LNCaP clone FGC (cell line): ENCODE data around the gene SLC20A1.

Experiments
- DNase-seq: peaks from one replicate; pipeline ENCODE4 v3.0.0-alpha.2; 2011; ENCODE audit warnings: low read depth
- H3K4me3 ChIP-seq: 2 replicates; pipeline ENCODE4 v1.5.1; 2011; ENCODE audit warnings: mild to moderate bottlenecking, low read depth, low read length, control low read depth
- TF ChIP-seq, protein P1 (sequence below): IDR thresholded peaks from 2 replicates; pipeline ENCODE4 v1.5.1; 2012; ENCODE audit warnings: mild to moderate bottlenecking; ENCODE audit not compliant: control insufficient read depth, insufficient read depth; ENCODE audit errors: extremely low read depth

The SLC20A1 gene

DNA sequence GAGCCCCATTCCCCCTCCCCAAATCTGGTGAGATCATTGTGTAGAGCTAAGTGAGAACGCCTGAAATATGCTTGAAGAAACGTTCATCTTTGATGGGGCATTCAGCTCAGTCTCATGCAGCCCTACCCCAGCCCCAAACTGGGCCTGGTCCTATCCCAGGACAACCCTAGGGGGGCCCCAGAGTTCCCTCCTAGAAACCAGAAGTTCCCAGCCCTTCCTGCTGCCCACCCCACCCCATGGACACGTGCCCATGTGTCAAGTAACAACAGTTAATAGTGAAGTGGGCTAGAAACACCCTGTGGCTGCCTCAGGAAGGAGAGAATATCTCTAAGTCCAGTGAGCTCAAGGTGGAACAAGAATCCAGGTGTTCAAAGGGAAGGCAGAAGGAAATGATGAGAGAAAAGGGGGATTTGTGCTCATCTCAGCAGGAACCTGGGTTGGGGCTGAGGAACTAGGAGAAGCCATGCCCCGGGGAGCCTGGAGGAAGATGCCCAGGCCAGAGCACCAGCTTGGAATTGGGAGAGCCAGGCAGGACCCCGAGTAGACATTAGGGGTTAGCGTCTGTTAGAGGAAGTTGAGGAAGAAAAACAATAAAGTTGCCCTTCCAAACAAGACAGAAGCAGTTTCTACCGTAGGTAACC, 20.1 kb upstream of the SLC20A1 start:
- TF ChIP-seq, protein P1, sequence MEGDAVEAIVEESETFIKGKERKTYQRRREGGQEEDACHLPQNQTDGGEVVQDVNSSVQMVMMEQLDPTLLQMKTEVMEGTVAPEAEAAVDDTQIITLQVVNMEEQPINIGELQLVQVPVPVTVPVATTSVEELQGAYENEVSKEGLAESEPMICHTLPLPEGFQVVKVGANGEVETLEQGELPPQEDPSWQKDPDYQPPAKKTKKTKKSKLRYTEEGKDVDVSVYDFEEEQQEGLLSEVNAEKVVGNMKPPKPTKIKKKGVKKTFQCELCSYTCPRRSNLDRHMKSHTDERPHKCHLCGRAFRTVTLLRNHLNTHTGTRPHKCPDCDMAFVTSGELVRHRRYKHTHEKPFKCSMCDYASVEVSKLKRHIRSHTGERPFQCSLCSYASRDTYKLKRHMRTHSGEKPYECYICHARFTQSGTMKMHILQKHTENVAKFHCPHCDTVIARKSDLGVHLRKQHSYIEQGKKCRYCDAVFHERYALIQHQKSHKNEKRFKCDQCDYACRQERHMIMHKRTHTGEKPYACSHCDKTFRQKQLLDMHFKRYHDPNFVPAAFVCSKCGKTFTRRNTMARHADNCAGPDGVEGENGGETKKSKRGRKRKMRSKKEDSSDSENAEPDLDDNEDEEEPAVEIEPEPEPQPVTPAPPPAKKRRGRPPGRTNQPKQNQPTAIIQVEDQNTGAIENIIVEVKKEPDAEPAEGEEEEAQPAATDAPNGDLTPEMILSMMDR: no peak
- DNase-seq: no peak
- H3K4me3 ChIP-seq: no peak overlapping the region

DNA sequence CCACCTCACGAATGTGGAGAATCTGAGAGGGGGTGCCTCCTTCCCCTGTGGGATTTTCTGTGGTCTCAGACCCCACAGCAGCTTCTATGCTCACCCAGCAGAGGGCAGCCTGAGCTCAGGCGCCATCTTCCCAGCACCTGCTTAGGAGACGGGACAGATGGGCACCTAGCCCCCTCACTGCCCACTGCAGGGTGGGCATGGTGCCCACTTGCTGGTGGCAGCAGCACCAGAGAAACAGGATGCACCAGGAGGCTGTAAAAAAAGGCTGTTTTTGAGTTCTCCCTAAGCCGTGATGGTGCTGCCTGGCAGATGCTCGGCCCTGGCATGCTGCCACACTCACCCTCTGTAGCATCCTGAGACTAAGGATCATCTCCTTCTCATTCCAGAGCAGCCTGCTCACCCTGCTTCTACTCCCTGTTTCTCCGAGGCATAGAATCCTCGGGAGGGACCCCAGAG, 19.1 kb upstream of the SLC20A1 start:
- H3K4me3 ChIP-seq: no peak overlapping the region
- no peak for DNase-seq
- TF ChIP-seq, protein P1: peak; percentile 92

DNA sequence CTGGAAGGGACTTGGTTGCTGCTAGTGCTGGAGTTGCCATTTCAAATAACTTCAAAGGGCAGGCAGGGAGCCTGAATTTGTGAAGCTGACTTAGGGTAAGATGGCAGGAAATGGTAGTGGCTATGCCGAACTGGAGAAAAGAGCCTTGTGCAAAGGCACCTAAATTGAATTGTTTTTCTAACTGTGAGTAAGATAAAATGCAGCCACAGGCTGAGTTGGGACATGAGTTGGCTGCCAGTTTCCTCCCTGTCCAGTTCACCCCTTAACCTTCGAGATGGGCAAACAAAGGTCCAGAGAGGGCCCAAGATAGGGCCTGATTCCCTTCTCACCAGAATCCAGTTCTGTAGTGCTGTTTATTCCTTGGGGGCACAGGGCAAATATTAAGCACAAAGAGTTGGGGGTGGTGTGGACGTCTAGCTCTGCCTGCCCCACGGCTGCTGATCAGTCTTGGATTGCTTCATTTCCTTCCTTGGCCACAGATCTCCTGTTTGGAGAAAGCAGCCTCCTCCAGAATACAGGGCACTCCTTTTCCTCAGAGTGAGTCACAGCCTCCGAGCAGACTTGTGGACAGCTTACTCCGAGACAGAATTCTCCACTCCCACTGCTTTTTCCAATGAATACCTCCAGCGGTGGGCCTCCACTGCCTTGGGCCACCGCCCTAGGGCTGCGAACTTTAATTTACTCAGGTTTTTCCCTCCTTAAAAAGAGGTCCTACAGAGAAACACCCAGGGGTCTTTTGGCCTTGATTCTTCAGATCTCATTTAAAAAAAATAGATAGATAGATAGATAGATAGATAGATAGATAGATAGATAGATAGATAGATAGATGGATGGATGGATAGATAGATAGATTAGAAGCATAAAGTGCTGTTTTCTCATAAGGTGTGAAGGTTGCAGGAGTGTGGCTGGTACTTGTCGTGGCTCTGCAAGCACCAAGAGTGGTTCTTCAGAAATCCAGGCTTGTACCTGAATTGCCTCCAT, 18.4 kb upstream of the SLC20A1 start:
- H3K4me3 ChIP-seq: no peak overlapping the region
- DNase-seq: no peak
- TF ChIP-seq, protein P1: no peak

GRCh38 chr2:112629224-112629623, 16.5 kb upstream of the SLC20A1 start:
- TF ChIP-seq, protein P1: no peak

DNA sequence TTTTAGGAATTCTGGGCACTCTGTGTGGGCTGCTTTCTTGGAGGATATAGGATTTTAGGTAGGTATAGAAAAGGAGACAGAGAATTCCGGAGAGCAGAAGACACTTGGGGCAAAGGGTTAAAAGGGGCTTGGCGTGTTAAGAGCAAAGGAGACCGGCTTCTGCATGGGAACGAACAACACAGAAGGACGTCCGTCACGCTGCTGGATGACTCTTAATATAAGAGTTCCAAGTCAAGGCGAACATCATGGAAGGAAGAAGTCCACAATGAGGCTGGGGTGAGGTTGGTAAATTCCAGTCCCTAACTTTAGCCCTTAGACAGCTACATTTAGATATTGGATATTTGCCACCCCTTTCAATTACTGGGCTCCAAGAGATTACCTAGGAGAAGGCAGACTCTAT, 15.9 kb upstream of the SLC20A1 start:
- no peak for DNase-seq
- no peak overlapping the region for H3K4me3 ChIP-seq
- TF ChIP-seq, protein P1: no peak

More at GRCh38 chr2:112629224-112629623, 16.5 kb upstream of the SLC20A1 start:
- DNase-seq: no peak
- no peak overlapping the region for H3K4me3 ChIP-seq

GRCh38 chr2:112630268-112630667, 15.5 kb upstream of the SLC20A1 start:
- H3K4me3 ChIP-seq: no peak overlapping the region
- TF ChIP-seq, protein P1: no peak
- DNase-seq: no peak

GRCh38 chr2:112633708-112634107, 12.0 kb upstream of the SLC20A1 start:
- TF ChIP-seq, protein P1: no peak
- H3K4me3 ChIP-seq: no peak overlapping the region
- DNase-seq: no peak
